Lower leg skin (tissue), 3 donors: ENCODE data around the gene UBE2I.

Experiments used
- POLR2A ChIP-seq, 2 donors: fragments of 450-650 bp; IDR thresholded peaks; one replicate each; pipeline ENCODE4 v1.6.1; 2016 to 2017; ENCODE audit warnings: antibody characterized with exemption in 2 of 2, mild to moderate bottlenecking in 1 of 2, moderate library complexity in 1 of 2
- TF ChIP-seq, protein P1 (sequence below), 3 donors: fragments of 450-650 bp; IDR thresholded peaks; one replicate each; pipeline ENCODE4 v1.5.1; 2016; ENCODE audit warnings: antibody characterized with exemption in 3 of 3, mild to moderate bottlenecking in 3 of 3, moderate library complexity in 2 of 3

DNA sequence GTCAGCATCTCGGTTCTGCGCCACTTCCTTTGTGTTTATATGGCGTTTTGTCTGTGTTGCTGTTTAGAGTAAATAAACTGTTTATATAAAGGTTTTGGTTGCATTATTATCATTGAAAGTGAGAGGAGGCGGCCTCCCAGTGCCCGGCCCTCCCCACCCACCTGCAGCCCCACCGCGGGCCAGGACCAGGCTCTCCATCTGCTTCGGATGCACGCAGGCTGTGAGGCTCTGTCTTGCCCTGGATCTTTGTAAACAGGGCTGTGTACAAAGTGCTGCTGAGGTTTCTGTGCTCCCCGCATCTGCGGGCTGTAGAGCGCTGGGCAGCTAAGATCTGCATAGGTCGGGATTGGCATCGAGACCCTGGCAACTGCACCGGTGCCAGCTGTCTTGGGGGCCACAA is 15.8 kb downstream of the UBE2I start:
- TF ChIP-seq, protein P1, sequence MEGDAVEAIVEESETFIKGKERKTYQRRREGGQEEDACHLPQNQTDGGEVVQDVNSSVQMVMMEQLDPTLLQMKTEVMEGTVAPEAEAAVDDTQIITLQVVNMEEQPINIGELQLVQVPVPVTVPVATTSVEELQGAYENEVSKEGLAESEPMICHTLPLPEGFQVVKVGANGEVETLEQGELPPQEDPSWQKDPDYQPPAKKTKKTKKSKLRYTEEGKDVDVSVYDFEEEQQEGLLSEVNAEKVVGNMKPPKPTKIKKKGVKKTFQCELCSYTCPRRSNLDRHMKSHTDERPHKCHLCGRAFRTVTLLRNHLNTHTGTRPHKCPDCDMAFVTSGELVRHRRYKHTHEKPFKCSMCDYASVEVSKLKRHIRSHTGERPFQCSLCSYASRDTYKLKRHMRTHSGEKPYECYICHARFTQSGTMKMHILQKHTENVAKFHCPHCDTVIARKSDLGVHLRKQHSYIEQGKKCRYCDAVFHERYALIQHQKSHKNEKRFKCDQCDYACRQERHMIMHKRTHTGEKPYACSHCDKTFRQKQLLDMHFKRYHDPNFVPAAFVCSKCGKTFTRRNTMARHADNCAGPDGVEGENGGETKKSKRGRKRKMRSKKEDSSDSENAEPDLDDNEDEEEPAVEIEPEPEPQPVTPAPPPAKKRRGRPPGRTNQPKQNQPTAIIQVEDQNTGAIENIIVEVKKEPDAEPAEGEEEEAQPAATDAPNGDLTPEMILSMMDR (IDR thresholded peaks at IDR 0.05) = no peak
- TF ChIP-seq POLR2A (IDR thresholded peaks at IDR 0.05) = no peak
